ENCODE results near the gene FRMPD3.

FRMPD3 gene

DNA sequence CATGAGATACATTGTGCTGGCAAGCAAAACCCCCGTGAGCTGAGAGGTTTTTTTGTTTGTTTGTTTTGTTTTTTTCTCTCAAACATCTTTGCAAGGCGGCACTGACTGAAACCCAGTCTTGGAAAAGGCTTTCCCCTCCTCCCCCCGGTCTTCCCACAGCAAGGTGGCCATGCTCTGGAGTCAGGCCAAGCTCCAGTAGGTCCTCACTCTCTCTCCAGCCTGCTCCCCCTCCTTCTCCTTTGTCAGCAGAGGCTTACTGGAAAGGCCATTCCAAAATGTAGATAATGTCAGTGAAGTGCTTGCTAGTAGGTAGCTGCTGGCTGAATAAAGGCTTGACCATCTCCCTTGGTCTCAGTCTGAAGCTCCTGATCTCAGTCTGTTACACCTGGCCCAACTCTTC, 32.6 kb downstream of the FRMPD3 start:
- DNase-seq, result no peak

DNA sequence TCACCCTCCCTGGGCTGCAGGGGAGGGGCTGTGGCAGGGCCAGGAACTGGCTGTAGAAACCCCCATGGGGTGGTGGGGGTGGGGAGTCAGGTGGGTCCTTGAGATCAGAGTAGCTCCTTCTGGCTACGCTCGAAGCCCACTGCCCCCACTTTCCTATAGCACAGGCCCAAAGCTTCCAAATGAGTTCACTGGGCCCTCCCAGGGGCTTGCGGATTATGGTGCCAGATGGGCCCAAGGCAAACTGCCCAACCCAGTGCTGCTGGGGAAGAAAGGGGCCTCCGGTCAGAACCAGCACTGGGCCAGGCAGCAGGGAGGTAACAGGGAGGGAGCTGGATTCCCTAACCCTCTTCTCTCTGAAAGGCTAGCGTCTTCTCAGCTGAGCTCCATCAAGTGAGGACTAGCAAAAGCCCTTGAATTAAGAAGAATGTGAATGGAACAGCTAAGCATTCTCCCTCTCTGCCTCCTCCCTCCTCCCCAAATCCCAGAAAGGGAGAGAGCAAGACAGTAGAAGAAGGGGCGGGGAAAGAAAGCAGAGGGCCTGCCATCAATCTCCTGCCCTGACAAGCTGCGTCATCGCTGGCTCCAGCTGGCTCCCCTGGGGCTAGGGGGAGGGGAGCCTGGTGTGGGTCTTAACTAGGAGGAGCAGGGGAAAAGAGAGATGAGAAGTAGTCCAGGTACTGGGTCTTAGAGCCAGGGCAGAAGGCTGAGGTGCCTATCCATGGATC, 34.7 kb downstream of the FRMPD3 start:
- DNase-seq, result no peak

DNA sequence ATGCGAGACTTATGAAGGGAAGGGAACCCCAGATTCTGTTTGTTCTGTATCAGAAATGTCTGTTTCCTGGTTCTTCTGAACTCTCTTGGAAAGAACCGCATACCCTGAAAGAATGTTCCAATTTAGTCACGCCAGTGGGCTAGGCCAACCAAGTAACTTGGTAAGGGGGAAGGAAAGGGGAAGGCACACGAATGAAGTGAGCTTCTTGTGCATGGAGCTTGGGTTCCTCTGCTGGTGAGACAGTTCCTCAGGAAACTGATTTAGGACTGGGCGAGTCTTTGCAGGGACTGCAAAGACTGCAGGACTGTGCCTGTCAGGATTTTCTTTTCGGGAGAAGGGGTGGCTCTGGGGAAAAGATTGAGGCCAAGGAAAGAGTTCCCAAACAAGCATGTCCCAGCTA, 35.6 kb downstream of the FRMPD3 start:
- DNase-seq, result no peak

DNA sequence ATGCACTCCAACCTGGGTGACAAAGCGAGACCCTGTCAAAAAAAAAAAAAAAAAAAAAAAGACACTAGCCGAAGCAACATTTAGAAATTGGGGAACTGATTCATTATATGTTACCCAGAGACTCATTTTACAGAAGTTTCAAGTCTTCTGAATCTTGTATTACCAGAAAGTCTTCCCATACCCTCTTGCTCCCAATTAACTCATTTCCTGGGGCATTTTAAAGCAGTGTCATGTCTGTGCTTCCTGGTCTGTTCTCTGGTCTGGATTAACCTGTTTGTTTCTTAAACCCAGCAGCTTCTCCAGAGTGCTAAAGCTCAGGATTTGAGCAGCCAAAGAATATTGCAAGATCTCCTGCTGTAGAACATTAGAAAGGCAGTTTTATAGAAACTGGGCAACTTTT, 43.7 kb downstream of the FRMPD3 start:
- DNase-seq, result no peak

DNA sequence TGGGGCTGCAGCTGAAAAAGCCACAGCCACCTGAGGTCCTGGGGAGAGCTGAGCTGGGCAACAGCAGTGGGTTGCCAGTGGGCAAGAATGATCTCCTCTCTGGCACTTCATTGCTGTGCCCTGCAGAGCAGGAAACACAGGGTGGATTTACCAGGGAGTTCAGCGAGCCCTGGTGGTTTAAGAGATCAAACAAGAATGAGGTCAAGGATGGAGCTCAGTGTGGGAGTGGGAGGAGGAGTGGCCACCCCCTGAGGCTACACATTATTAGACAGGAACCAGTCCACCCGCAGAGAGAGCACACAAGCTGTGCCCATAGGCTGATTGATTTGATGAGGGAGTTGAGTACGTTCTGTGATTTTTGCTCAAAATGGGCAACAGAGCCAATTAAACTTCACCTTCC, 47.3 kb downstream of the FRMPD3 start:
- DNase-seq, result no peak
